Endothelial cell of umbilical vein (primary cell): Measurements from ENCODE around the gene SETBP1. TPM values are rescaled to one million over a fixed set of nuclear protein-coding genes. Genes with fewer than 3 reads are reported as not detected.

ENCODE experiments used
- BruUV-seq: library from RNA; stranded (reverse); fragments of 400-500 nt; replicated peaks from 2 replicates; lab custom pipeline; 2021; lab: Mats Ljungman, UMichigan
- CTCF ChIA-PET: fragments of 300-600, 350-600 bp; sonication (Branson Sonifier 250); formaldehyde crosslinking; loops from one replicate; lab custom pipeline; 2021; ENCODE audit warnings: antibody characterized with exemption, inconsistent platforms; lab: Charles Lee
- POLR2A ChIA-PET: fragments of 300-600, 350-600 bp; sonication (Branson Sonifier 250); formaldehyde crosslinking; loops from one replicate; lab custom pipeline; 2021; ENCODE audit warnings: antibody characterized with exemption, inconsistent platforms; lab: Charles Lee
- DNase-seq: peaks from one replicate; pipeline ENCODE4 v3.0.0-alpha.2; 2011; ENCODE audit warnings: low read depth, low spot score
- FAIRE-seq: peaks from 2 replicates; lab custom pipeline; 2011; peaks lifted over from hg19 to GRCh38; lab: Jason Lieb, UNC
- H2AFZ ChIP-seq: 2 replicates; pipeline ENCODE4 v1.6.0; 2012; ENCODE audit warnings: low read depth, low read length, control low read depth, inconsistent platforms
- H3K27ac ChIP-seq: 2 replicates; pipeline ENCODE4 v1.5.1; 2011; ENCODE audit warnings: low read depth, mild to moderate bottlenecking, control low read depth, low read length, moderate library complexity; ENCODE audit not compliant: insufficient read depth
- H3K27me3 ChIP-seq, 2 experiments: 2 replicates each; pipeline versions ENCODE4 v1.6.0 to v1.6.1; 2011; ENCODE audit warnings: low read length in 2 of 2, mixed read lengths in 1 of 2; ENCODE audit not compliant: control insufficient read depth in 2 of 2, insufficient read depth in 2 of 2
- H3K36me3 ChIP-seq, 2 experiments: 2 replicates in 1 of 2; 3 replicates in 1 of 2; pipeline ENCODE4 v1.5.1; 2011; ENCODE audit warnings: low read length in 2 of 2, mild to moderate bottlenecking in 1 of 2, moderate library complexity in 1 of 2; ENCODE audit not compliant: control insufficient read depth in 2 of 2, insufficient read depth in 2 of 2; ENCODE audit errors: extremely low read depth in 1 of 2
- H3K4me1 ChIP-seq: 3 replicates; pipeline ENCODE4 v1.5.1; 2011; ENCODE audit warnings: mild to moderate bottlenecking, low read length; ENCODE audit not compliant: control insufficient read depth, insufficient read depth; ENCODE audit errors: extremely low read depth
- H3K4me2 ChIP-seq: 2 replicates; pipeline ENCODE4 v1.6.1; 2011; ENCODE audit warnings: low read length, control low read depth, mixed read lengths; ENCODE audit not compliant: insufficient read depth
- H3K4me3 ChIP-seq, 3 experiments: fragments of 200-600 bp in 1 of 3; sonication (generic), shearing (Covaris generic) in 1 of 3; replicated peaks in 1 of 3; 2 replicates each; pipeline ENCODE4 v1.5.1; 2011 to 2016; ENCODE audit warnings: control low read depth in 3 of 3, low read length in 3 of 3, mild to moderate bottlenecking in 2 of 3, inconsistent platforms in 1 of 3, low read depth in 1 of 3, moderate library complexity in 1 of 3; ENCODE audit not compliant: insufficient read depth in 1 of 3
- H3K79me2 ChIP-seq: 2 replicates; pipeline ENCODE4 v1.6.0; 2012; ENCODE audit warnings: low read length, inconsistent platforms; ENCODE audit not compliant: control insufficient read depth, insufficient read depth
- H3K9ac ChIP-seq: replicated peaks from 2 replicates; pipeline ENCODE3; 2011; ENCODE audit warnings: low read length, control low read depth; ENCODE audit not compliant: insufficient read depth; ENCODE audit errors: extremely low read depth
- H3K9me1 ChIP-seq: replicated peaks from 3 replicates; pipeline ENCODE4 v1.6.0; 2011; ENCODE audit warnings: mild to moderate bottlenecking, low read length; ENCODE audit not compliant: control insufficient read depth, insufficient read depth; ENCODE audit errors: extremely low read depth
- H3K9me3 ChIP-seq: replicated peaks from 2 replicates; pipeline ENCODE4 v1.5.1; 2012; ENCODE audit warnings: low read length, inconsistent platforms; ENCODE audit not compliant: control insufficient read depth, insufficient read depth
- H4K20me1 ChIP-seq: replicated peaks from 2 replicates; pipeline ENCODE3; 2011; ENCODE audit warnings: mild to moderate bottlenecking, low read length; ENCODE audit not compliant: control insufficient read depth, insufficient read depth; ENCODE audit errors: extremely low read depth
- EZH2 ChIP-seq: IDR thresholded peaks from 2 replicates; pipeline ENCODE4 v1.6.1; 2012; ENCODE audit warnings: borderline replicate concordance, low read depth, mild to moderate bottlenecking, moderate library complexity, low read length, inconsistent platforms; ENCODE audit not compliant: severe bottlenecking
- FOS ChIP-seq: IDR thresholded peaks from 2 replicates; pipeline ENCODE4 v1.6.1; 2011; ENCODE audit warnings: mild to moderate bottlenecking, low read length, moderate library complexity, borderline replicate concordance; ENCODE audit not compliant: insufficient read depth
- GATA2 ChIP-seq: IDR thresholded peaks from 2 replicates; pipeline ENCODE4 v1.7.0; 2011; ENCODE audit warnings: low read depth, mild to moderate bottlenecking, moderate library complexity, mixed read lengths, low read length; ENCODE audit not compliant: insufficient read length, insufficient read depth
- JUN ChIP-seq: IDR thresholded peaks from 2 replicates; pipeline ENCODE4 v1.6.1; 2011; ENCODE audit warnings: borderline replicate concordance, low read depth; ENCODE audit not compliant: insufficient read length, insufficient read depth
- MYC ChIP-seq: IDR thresholded peaks from one replicate; pipeline ENCODE4 v1.6.1; 2011; ENCODE audit warnings: mild to moderate bottlenecking, low read depth, low read length
- POLR2A ChIP-seq: IDR thresholded peaks from 2 replicates; pipeline ENCODE4 v1.6.1; 2012; ENCODE audit warnings: low read depth, mild to moderate bottlenecking, control low read depth, low read length
- POLR2AphosphoS5 ChIP-seq: IDR thresholded peaks from 2 replicates; pipeline ENCODE4 v1.6.1; 2012; ENCODE audit warnings: low read depth, mild to moderate bottlenecking, control low read depth, low read length, moderate library complexity; ENCODE audit not compliant: insufficient read depth
- dilution Hi-C: fragments of 300-500 bp; cut with MboI; formaldehyde crosslinking; loops from one replicate; pipeline ENCODE4 v1.15.0; 2019; ENCODE audit warnings: low sequenced_read_pairs; ENCODE audit not compliant: extremely low pct_ligation_motif_present
- intact Hi-C: fragments of 100-400 bp; cut with micrococcal nuclease; formaldehyde crosslinking; loops from one replicate; pipeline ENCODE4 v1.10.0; 2022
- polyA plus RNA-seq, 4 experiments: library from polyadenylated mRNA; depleted of rRNA in 3 of 4; stranded (reverse) in 3 of 4; unstranded in 1 of 4; fragments of >200 nt; gene quantifications; 2 replicates each; pipeline versions ENCODE4 v1.2.1 to v1.2.3, GENCODE V29; 2011 to 2012; ENCODE audit warnings: missing spikeins in 1 of 4
- total RNA-seq: library from RNA; stranded (reverse); gene quantifications from 2 replicates; pipeline ENCODE4 v1.2.3, GENCODE V29; 2021
- TF ChIP-seq, protein P1 (sequence below), 2 donors: IDR thresholded peaks; 1 replicate in 1 of 2; 2 replicates in 1 of 2; pipeline ENCODE4 v1.5.1; 2011; ENCODE audit warnings: low read length in 2 of 2, mild to moderate bottlenecking in 2 of 2, moderate library complexity in 2 of 2, control low read depth in 1 of 2, inconsistent platforms in 1 of 2, low read depth in 1 of 2; ENCODE audit not compliant: insufficient read depth in 1 of 2; ENCODE audit errors: extremely low read depth in 1 of 2
- TF ChIP-seq, protein P2 (sequence below): IDR thresholded peaks from 2 replicates; pipeline ENCODE4 v1.6.1; 2011; ENCODE audit not compliant: insufficient read depth, insufficient read length

SETBP1 gene
- total and polyA plus RNA-seq, 2 donors (not counting 3 experiments of a cell fraction or from before 2014, with no cell fraction given): 0.76 to 3.1 TPM

DNA sequence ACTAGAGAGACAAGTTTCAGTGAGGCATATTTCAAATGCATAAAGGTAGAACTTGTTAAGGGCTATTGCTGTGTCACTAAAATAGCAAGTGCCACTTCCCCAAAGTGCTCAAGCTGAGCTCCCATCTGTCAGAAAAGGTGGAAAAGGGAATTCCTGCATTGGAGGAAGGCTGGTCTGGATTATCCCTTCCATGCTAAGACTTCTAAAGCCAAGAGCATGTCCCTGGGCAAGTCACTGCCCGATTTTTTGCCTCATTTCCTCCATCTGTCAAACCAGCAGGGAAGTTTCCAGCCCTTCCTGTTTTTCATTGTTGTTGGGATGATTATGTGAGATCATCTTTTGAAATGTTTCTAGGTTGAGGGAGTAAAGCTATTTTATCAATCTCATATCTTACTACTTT lies 175.5 kb downstream of the SETBP1 start:
- H3K9ac ChIP-seq: no peak overlapping the region
- dilution Hi-C loops (no loop called here), intact Hi-C loops (no loop called here)
- H2AFZ ChIP-seq: no peak overlapping the region
- DNase-seq: no peak
- H3K4me1 ChIP-seq: no peaks in the 10 kb centered on the region
- H4K20me1 ChIP-seq: no peaks in the 10 kb centered on the region
- TF ChIP-seq, protein P1, sequence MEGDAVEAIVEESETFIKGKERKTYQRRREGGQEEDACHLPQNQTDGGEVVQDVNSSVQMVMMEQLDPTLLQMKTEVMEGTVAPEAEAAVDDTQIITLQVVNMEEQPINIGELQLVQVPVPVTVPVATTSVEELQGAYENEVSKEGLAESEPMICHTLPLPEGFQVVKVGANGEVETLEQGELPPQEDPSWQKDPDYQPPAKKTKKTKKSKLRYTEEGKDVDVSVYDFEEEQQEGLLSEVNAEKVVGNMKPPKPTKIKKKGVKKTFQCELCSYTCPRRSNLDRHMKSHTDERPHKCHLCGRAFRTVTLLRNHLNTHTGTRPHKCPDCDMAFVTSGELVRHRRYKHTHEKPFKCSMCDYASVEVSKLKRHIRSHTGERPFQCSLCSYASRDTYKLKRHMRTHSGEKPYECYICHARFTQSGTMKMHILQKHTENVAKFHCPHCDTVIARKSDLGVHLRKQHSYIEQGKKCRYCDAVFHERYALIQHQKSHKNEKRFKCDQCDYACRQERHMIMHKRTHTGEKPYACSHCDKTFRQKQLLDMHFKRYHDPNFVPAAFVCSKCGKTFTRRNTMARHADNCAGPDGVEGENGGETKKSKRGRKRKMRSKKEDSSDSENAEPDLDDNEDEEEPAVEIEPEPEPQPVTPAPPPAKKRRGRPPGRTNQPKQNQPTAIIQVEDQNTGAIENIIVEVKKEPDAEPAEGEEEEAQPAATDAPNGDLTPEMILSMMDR (IDR thresholded peaks at IDR 0.05; ENCODE audit: extremely low read depth in 1 of 2, insufficient read depth in 1 of 2, low read depth in 1 of 2, low read length in 2 of 2): no peak
- TF ChIP-seq, protein P2, sequence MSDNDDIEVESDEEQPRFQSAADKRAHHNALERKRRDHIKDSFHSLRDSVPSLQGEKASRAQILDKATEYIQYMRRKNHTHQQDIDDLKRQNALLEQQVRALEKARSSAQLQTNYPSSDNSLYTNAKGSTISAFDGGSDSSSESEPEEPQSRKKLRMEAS: no peak
- TF ChIP-seq JUN (no peak), EZH2 (no peak), GATA2 (no peak), POLR2A (no peak), FOS (no peak), POLR2AphosphoS5 (no peak), MYC (no peak)
- POLR2A ChIA-PET: no interaction called here
- CTCF ChIA-PET: no interaction called here
- H3K9me3 ChIP-seq: no peaks in the 10 kb centered on the region
- no peaks in the 10 kb centered on the region for H3K36me3 ChIP-seq
- no TSS peak for BruUV-seq
- H3K79me2 ChIP-seq: no peaks in the 10 kb centered on the region
- no peaks in the 10 kb centered on the region for H3K9me1 ChIP-seq
- H3K4me3 ChIP-seq: no peak overlapping the region
- H3K27ac ChIP-seq: no peak overlapping the region
- no peaks in the 10 kb centered on the region for H3K27me3 ChIP-seq
- FAIRE-seq: no peak
- no peak overlapping the region for H3K4me2 ChIP-seq
